ENCODE data around the gene KIF26B. TPM values are rescaled to one million over a fixed set of nuclear protein-coding genes. Genes with fewer than 3 reads are reported as not detected.

KIF26B gene
- total and polyA plus RNA-seq, 10 of the 15 experiments (the other 5 are each of a cell fraction or from before 2014, with no cell fraction given) = 0.35 to 11.6 (median 2.2) TPM

GRCh38 chr1:245671966-245672767, 517.4 kb downstream of the KIF26B start:
- intact Hi-C loops (cut with micrococcal nuclease; ENCODE audit: unreplicated experiment) = no loop called here
- in situ Hi-C loops (cut with MboI) = no loop called here
- Histone ChIP-seq H3K9me3 (replicated peaks; ENCODE audit: control insufficient read depth, insufficient read depth, low read length) (no peaks in the 10 kb centered on the region), H4K20me1 (ENCODE audit: control insufficient read depth, insufficient read depth) (no peaks in the 10 kb centered on the region), H3K4me3 (no peak overlapping the region), H3K9ac (ENCODE audit: control insufficient read depth, insufficient read depth, low read length) (no peak overlapping the region), H2AFZ (ENCODE audit: control insufficient read depth, low read depth, low read length) (no peak overlapping the region), H3K79me2 (ENCODE audit: control insufficient read depth, insufficient read depth, low read length) (no peaks in the 10 kb centered on the region), H3K4me1 (ENCODE audit: control insufficient read depth, insufficient read depth, low read length) (peaks cover 6% of the 10 kb centered on the region), H3K27ac (ENCODE audit: control insufficient read depth, insufficient read depth) (no peak overlapping the region), H3K27me3 (replicated peaks in 1 of 2; ENCODE audit: control insufficient read depth in 2 of 2, insufficient read depth in 2 of 2, low read length in 1 of 2) (no peaks in the 10 kb centered on the region), H3K4me2 (ENCODE audit: control insufficient read depth, insufficient read depth) (no peak overlapping the region), H3K36me3 (ENCODE audit: control insufficient read depth in 2 of 2, insufficient read depth in 2 of 2, low read length in 1 of 2) (peaks cover 0 to 9% of the 10 kb centered on the region in 2 experiments; a peak in 3 of 4 replicates)
- DNase-seq (ENCODE audit: low read depth, low spot score) (no peak), ATAC-seq (no peak), FAIRE-seq (no peak)
- TF ChIP-seq IRF5 (IDR thresholded peaks at IDR 0.05; ENCODE audit: borderline replicate concordance) (no peak), BMI1 (IDR thresholded peaks at IDR 0.05; ENCODE audit: borderline replicate concordance) (no peak), HDAC6 (IDR thresholded peaks at IDR 0.05; ENCODE audit: unreplicated experiment) (no peak), SREBF1 (IDR thresholded peaks at IDR 0.05; ENCODE audit: low read length) (no peak), PAX5 (IDR thresholded peaks at IDR 0.05; ENCODE audit: borderline replicate concordance, low read depth, low read length) (no peak), TCF7 (IDR thresholded peaks at IDR 0.05; ENCODE audit: borderline replicate concordance) (no peak), CHD1 (IDR thresholded peaks at IDR 0.05; ENCODE audit: low read depth, low read length) (no peak), HCFC1 (IDR thresholded peaks at IDR 0.05; ENCODE audit: low read length) (no peak), EZH2 (IDR thresholded peaks at IDR 0.05; ENCODE audit: borderline replicate concordance, control insufficient read depth, low read depth, low read length) (no peak), ZNF217 (IDR thresholded peaks at IDR 0.05) (no peak), KAT2A (conservative IDR thresholded peaks at IDR 0.05; ENCODE audit: control insufficient read depth, low read depth, low read length) (no peak), ZBTB33 (IDR thresholded peaks at IDR 0.05) (no peak), TBL1XR1 (IDR thresholded peaks at IDR 0.05; ENCODE audit: low read depth, low read length) (no peak), ZBED1 (IDR thresholded peaks at IDR 0.05; ENCODE audit: borderline replicate concordance) (no peak)
- TF ChIP-seq, protein P1, sequence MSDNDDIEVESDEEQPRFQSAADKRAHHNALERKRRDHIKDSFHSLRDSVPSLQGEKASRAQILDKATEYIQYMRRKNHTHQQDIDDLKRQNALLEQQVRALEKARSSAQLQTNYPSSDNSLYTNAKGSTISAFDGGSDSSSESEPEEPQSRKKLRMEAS (IDR thresholded peaks at IDR 0.05; ENCODE audit: low read depth, low read length) = no peak
- RAD21 ChIA-PET (ENCODE audit: unreplicated experiment) = no interaction called here
- POLR2A ChIA-PET = no interaction called here
- CTCF ChIA-PET = interaction anchor here (0.6 kb wide), 1 partner anchor 254 kb away, joined by 4 read pairs; no protein-coding TSS in a partner anchor
- no TSS peak for BruUV-seq (replicated peaks)
- SMC1A ChIA-PET (ENCODE audit: uncharacterized antibody, unreplicated experiment) = interaction anchor here (0.9 kb wide), 1 partner anchor 26 kb away, joined by 4 read pairs; no protein-coding TSS in a partner anchor
- WGBS (ENCODE audit: insufficient coverage, insufficient replicate concordance, low lambda C conversion rate, missing lambda C conversion rate) = 90% methylated on average over 15 of the region's 18 CpGs
